Tibial nerve (tissue), 4 donors: ENCODE results near the gene RUVBL1.

ENCODE experiments used
- EP300 ChIP-seq, 2 donors: sonication (generic); formaldehyde crosslinking; IDR thresholded peaks; one replicate each; pipeline ENCODE4 v1.6.1; 2017; ENCODE audit warnings: antibody characterized with exemption in 2 of 2, mild to moderate bottlenecking in 1 of 2
- POLR2A ChIP-seq, 2 donors: fragments of 450-650 bp; IDR thresholded peaks; one replicate each; pipeline ENCODE4 v1.6.1; 2017; ENCODE audit warnings: antibody characterized with exemption in 2 of 2, mild to moderate bottlenecking in 2 of 2, moderate library complexity in 2 of 2
- TF ChIP-seq, protein P1 (sequence below), 5 experiments: fragments of 200-600 bp in 3 of 5; fragments of 450-650 bp in 2 of 5; sonication (generic) in 3 of 5; IDR thresholded peaks; one replicate each; pipeline ENCODE4 v1.5.1; 2016 to 2019; ENCODE audit warnings: antibody characterized with exemption in 5 of 5, mild to moderate bottlenecking in 3 of 5, moderate library complexity in 2 of 5

DNA sequence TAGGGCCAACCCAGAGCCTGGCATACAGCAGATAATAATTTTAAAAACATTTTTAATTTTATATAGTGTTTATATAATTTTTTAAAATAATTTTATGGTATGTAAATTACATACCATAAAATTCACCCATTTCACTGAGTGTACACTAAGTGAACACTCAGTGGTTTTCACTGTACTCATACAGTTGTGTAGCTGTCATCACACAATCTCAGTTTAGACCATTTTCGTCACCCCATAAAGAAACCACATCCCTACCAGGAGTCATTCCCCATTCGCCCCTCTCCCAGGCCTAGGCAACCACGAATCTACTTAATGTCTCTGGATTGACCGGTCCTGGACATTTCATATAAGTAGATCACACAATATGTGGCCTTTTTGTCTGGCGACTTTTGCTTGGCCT is 39.8 kb upstream of the RUVBL1 start:
- TF ChIP-seq, protein P1, sequence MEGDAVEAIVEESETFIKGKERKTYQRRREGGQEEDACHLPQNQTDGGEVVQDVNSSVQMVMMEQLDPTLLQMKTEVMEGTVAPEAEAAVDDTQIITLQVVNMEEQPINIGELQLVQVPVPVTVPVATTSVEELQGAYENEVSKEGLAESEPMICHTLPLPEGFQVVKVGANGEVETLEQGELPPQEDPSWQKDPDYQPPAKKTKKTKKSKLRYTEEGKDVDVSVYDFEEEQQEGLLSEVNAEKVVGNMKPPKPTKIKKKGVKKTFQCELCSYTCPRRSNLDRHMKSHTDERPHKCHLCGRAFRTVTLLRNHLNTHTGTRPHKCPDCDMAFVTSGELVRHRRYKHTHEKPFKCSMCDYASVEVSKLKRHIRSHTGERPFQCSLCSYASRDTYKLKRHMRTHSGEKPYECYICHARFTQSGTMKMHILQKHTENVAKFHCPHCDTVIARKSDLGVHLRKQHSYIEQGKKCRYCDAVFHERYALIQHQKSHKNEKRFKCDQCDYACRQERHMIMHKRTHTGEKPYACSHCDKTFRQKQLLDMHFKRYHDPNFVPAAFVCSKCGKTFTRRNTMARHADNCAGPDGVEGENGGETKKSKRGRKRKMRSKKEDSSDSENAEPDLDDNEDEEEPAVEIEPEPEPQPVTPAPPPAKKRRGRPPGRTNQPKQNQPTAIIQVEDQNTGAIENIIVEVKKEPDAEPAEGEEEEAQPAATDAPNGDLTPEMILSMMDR (IDR thresholded peaks at IDR 0.05): no peak
- TF ChIP-seq EP300 (IDR thresholded peaks at IDR 0.05): no peak
- TF ChIP-seq POLR2A (IDR thresholded peaks at IDR 0.05): no peak
